HG02759 (cell line): ENCODE results near the gene ALG1.

Experiments used
- ATAC-seq: cut with Tn5 transposase; IDR thresholded peaks from one replicate; pipeline ENCODE4 v1.9.1; 2021; ENCODE audit warnings: mild to moderate bottlenecking, moderate library complexity; ENCODE audit not compliant: unreplicated experiment

ALG1 gene

GRCh38 chr16:5071681-5072333 lies at the start of gene ALG1:
Gene ALG1, plus strand, starts transcription at chr16:5071843. Its CDS starts 7 bp downstream, at chr16:5071850.
- peak; percentile 94 for ATAC-seq

DNA sequence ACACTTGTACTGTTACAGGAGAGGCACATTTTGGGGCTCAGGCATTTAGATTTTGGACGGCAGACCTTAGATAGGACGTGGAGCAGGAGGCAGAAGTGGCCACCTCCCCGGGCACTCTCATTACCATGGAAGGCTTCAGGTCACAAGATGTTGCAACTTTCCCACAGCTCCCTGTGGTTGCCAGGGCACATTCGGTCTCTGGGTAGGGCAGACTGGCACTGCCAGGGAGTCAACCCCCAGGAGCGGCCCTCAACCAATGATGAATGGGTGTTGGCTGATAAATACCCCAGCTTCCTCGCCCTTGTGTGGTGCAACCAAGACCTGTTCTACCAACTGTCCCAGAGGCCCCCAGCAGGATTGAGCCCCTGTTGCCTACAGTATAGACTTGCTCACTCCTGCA lies 49.1 kb upstream of the ALG1 start:
- no peak for ATAC-seq

DNA sequence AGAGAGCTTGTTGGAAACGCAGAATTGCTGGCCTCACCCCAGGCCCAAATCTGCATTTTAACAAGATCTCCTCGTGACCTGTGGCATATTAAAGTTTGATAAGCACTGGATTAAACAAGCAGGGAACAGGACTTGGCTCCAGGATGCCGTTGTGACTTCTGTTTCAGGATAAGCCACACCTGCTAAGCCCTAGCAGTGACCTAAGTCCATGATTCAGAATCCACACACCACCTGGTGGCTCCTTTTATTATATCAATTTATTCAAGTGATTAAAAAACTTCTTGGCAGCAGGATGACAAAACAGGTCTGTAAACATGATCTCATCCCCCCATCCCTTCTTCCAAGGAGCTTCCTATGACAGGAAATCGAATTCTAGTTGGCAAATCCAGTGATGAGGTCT lies 47.0 kb upstream of the ALG1 start:
- ATAC-seq, result no peak

- ATAC-seq, result no peak
Observed at GRCh38 chr16:5025171-5025632, 46.4 kb upstream of the ALG1 start.

- ATAC-seq, result no peak
Observed at GRCh38 chr16:5026664-5027063, 45.0 kb upstream of the ALG1 start.

DNA sequence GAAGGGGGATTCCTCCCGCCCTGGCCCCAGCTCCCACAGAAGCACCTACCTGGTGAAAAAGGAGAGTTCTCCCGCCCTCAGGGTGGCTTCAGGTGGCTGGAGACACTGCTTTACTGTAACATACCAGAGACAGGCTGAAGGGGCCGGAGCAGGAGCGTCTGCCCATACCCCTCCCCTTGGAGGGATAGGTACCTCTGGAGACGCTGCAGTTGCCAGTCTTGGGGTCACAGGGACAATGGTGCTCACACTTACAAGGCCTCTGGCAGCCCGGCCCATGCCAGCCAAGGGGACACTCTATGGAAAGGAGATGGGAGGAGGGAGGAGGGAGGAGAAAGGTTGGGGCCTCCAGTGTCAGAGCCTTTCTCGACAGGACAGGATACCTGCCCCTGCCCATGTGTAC lies 44.6 kb upstream of the ALG1 start:
- no peak for ATAC-seq

DNA sequence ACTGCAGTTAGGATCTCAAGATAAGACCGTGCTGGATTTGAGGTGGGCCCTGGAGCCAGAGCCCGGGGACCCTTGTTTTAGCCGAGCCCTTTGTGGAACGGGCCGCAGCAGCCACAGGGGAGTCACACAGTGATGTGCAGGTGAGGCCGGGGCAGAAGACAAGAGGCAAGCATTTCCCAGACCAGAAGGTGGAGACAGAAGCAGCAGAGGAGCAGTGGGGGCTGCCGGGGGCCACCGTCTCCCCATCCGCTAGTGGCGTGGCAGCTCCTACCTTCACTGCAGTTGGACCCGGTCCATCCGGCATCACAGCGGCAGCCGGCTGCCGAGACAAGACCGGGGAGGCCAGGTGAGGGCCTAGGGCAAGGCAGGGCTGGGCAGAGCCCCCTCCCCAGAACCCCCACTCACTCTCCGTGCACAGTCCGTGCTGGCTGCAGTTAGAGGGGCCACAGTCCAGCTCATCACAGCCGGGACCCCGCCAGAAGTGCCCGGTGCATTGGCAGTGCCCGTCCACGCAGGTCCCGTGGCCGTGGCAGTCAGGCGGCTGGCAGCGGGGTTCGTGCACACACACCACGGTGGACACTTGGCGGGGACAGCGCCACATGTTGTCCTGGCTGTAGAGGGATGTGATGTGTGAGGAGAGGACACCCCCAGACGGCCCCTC lies 43.9 kb upstream of the ALG1 start:
- no peak for ATAC-seq

- ATAC-seq, result no peak
Observed at GRCh38 chr16:5028950-5029475, 42.6 kb upstream of the ALG1 start.

- ATAC-seq, result no peak
Observed at GRCh38 chr16:5030251-5030870, 41.3 kb upstream of the ALG1 start.

DNA sequence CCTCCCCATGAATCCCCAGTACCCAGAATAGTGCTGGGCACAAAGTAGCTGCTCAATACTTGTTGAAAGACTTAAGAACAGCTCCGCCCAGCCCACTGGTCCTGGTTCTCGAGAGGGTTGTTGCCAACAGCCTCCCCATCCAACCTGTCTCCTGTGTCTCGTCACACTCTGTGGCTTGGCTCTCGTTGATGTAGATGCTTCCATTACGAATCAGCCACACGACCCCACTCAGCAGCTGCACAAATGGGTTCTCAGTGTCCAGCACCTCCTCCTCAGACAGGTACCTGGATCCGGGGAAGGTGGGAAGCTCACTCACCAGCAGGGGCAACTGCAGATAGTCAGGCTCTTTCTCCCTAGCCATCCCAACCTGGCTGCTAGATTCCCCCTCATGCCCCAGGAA lies 40.0 kb upstream of the ALG1 start:
- ATAC-seq, result no peak

DNA sequence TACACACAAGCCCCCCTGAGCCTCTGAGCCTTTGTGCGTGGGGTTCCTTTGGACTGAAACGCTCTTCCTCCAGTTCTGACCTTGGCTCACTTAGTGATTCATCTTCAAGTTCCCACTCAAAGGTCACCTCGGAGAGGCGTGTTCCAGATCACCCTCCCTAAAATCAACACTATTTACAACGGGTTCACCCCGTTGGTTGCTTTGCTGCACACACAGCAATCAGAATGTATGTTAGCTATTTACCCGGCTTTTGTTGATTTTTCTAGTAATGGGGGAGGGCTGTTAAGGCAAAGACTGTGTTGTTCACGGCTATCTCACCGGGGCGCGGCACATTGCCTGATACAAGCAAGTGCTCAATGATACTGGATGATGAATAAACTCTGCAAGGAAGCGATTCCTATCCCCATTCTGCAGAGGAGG lies 38.9 kb upstream of the ALG1 start:
- no peak for ATAC-seq

DNA sequence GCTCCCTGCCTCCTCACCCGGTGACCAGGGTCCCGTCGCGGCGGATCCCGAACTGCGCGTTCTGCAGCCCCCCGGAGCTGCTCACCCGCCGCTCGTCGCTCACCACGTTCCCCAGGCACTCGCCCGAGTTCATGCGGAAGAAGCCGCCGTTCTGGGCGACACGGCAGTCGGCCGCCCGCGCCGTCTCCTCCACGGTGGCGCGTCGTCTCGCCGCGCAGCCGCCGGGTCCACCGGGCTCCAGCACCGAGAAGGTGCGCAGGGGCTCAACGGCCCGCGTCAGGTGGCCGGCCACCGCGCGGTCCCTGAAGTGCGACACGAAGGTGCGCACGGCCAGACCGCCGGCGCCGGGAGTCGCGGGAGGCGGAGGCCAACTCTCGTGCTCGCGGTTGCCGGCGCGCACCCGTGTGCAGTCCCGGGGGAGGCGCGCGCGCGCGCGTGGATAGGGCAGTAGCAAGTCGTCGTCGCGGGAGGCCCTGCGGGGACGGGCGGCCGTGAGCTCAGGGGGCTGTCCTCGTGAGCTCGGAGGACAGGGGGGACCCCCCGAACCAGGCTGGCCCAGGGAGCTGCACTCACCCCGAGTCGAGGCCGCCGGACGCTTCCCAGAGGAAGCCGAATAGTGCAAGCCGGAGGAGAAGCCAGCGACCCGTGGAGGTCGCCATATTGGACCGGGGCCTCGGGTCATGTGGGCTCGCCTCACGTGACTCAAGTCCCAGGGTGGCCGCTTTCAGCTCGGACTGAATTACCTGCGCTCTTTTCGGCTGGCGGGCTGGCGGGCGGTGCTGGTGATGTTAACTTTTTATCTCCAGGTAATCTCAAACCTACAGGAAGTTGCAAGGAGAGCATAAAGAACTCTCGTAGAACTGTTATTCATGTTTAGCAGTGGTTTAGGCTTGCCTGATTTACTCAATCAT lies 38.1 kb upstream of the ALG1 start, which contains the start of gene NAGPA:
TSS of gene NAGPA (minus strand) at position 680 of the 911 bp plus-strand sequence. CDS start at position 659, 21 bp downstream.
- peak; percentile 92 for ATAC-seq

GRCh38 chr16:5034167-5034523 lies 37.5 kb upstream of the ALG1 start:
- ATAC-seq, result no peak

DNA sequence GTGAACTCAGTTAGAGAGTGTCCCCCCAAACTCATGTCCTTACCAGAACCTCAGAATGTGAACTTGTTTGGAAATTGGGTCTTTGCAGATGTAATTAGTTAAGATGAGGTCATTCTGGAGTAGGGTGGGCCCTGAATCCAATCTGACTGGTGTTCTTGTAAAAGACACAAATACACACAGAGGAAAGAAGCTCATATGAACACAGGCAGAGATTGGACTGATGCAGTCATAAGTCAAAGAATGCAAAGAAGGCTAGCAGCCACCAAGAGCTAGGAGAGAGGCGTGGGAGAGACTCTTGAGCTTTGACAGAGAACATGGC lies 35.8 kb upstream of the ALG1 start:
- ATAC-seq, result no peak

DNA sequence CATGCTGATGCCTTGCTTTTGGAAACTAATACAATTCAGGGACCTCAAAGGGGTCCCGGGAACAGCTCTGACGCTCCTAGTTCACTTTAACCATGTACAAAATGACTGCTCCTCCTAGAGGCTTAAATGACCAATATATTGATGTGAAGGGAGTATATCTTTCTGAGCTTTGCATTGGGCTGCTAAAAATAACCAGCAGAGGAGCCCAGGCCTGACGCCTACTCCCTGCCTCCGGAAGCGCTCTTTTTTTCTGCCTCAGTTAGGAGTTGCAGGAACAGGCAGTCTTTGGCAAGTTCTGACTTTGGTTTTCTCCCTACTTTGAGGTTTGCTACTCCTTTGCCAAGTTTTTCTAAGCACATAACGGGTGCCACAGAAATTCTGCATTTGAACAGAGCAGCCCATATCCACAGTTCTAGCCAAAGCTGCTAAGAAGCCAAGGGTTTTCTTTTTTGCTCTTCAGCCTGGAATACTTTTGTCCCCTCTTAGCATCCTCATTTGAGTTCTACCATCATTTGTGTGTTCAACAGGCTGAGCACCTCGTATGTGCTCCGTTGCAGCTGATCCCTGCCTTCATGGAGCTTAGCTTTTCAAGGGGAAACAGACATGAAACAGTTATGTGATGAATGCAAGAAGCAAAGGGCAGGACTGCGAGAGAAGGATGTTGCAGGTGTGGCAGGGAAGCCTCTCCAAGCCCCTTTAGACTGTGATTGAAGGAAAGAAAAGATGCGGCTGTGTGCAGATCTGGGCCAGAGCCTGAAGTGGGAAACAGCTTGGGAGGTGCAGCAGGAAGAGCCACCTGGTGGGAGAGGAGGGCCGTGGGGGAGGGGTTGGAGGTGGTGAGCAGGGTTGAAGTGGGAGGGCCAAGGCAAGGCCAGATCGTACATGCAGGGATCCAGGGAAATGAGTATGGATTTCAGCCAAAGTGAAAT lies 35.2 kb upstream of the ALG1 start:
- no peak for ATAC-seq

GRCh38 chr16:5040451-5040850 lies 31.2 kb upstream of the ALG1 start:
- ATAC-seq, result no peak

GRCh38 chr16:5041600-5042133 lies 30.0 kb upstream of the ALG1 start:
- ATAC-seq, result peak; percentile 78

GRCh38 chr16:5042574-5043171 lies 29.0 kb upstream of the ALG1 start:
- no peak for ATAC-seq

GRCh38 chr16:5044011-5044540 lies 27.6 kb upstream of the ALG1 start:
- ATAC-seq, result no peak
